ENCODE results near the gene THTPA. TPM values are rescaled to one million over a fixed set of nuclear protein-coding genes. Genes with fewer than 3 reads are reported as not detected.

The THTPA gene
- total and polyA plus RNA-seq, 2 of the 13 experiments (the other 11 are each of a cell fraction or from before 2014, with no cell fraction given) = 7.4 to 8.7 TPM

- no peak for TF ChIP-seq ZNF33B (CRISPR knock-in tag; IDR thresholded peaks at IDR 0.05)
These were observed 9.5 kb upstream of the THTPA start (continued) for GRCh38 chr14:23546450-23547035.

GRCh38 chr14:23547924-23548323 is 8.1 kb upstream of the THTPA start:
- in situ Hi-C loops (cut with HindIII; ENCODE audit: extremely low pct_ligation_motif_present, low pct_unique_long_range_greater_than_20kb) = no loop called here
- no peak for FAIRE-seq
- TF ChIP-seq ZFY (CRISPR knock-in tag; IDR thresholded peaks at IDR 0.05) (0 out of 2 replicates have a peak, but pooled peaks have one; percentile 11), ZNF850 (CRISPR knock-in tag; conservative IDR thresholded peaks at IDR 0.05) (no peak), ZNF724P (CRISPR knock-in tag; IDR thresholded peaks at IDR 0.05; ENCODE audit: borderline replicate concordance) (no peak), XRCC5 (optimal IDR thresholded peaks at IDR 0.05; ENCODE audit: low read length) (peak; percentile 25), ZNF329 (CRISPR knock-in tag; IDR thresholded peaks at IDR 0.05; ENCODE audit: low read depth) (no peak), ZNF576 (CRISPR knock-in tag; IDR thresholded peaks at IDR 0.05) (no peak), GABPB1 (CRISPR knock-in tag; IDR thresholded peaks at IDR 0.05) (no peak), ZFP1 (CRISPR knock-in tag; IDR thresholded peaks at IDR 0.05) (no peak), RCOR2 (CRISPR knock-in tag; IDR thresholded peaks at IDR 0.05) (no peak), ZNF883 (CRISPR knock-in tag; IDR thresholded peaks at IDR 0.05; ENCODE audit: not compliant biosample characterization) (no peak), ARID5B (CRISPR knock-in tag; IDR thresholded peaks at IDR 0.05) (no peak), MTF1 (CRISPR knock-in tag; IDR thresholded peaks at IDR 0.05) (0 out of 2 replicates have a peak, but pooled peaks have one; percentile 53), GATAD1 (CRISPR knock-in tag; IDR thresholded peaks at IDR 0.05) (no peak), MEIS2 (CRISPR knock-in tag; IDR thresholded peaks at IDR 0.05) (no peak), LCORL (IDR thresholded peaks at IDR 0.05) (0 out of 2 replicates have a peak, but pooled peaks have one; percentile 56), LCORL (CRISPR knock-in tag; IDR thresholded peaks at IDR 0.05) (no peak), FLYWCH1 (CRISPR knock-in tag; IDR thresholded peaks at IDR 0.05) (peak; percentile 77; the same call in 1 of the 2 replicates), IKZF1 (IDR thresholded peaks at IDR 0.05) (peak; percentile 91)

More at GRCh38 chr14:23547924-23548323, 8.1 kb upstream of the THTPA start:
- no peak overlapping the region for H3K9ac ChIP-seq (ENCODE audit: insufficient read depth, low read depth, low read length)
- H4K20me1 ChIP-seq (ENCODE audit: insufficient read depth, low read length) = no peaks in the 10 kb centered on the region
- BruUV-seq (replicated peaks) = no TSS peak
- no peak overlapping the region for H2AFZ ChIP-seq (ENCODE audit: low read length)
- ATAC-seq = no peak
- no peaks in the 10 kb centered on the region for H3K9me3 ChIP-seq (ENCODE audit: low read length)
- no peaks in the 10 kb centered on the region for H3K79me2 ChIP-seq (ENCODE audit: insufficient read depth, low read length)
- no peaks in the 10 kb centered on the region for H3K36me3 ChIP-seq (replicated peaks in 1 of 2; ENCODE audit: control insufficient read depth in 1 of 2, insufficient read depth in 2 of 2, low read length in 2 of 2)
- H3K4me3 ChIP-seq (replicated peaks in 1 of 3; ENCODE audit: insufficient read depth in 1 of 3, low read depth in 2 of 3, low read length in 3 of 3) = no peak overlapping the region
- H3K4me2 ChIP-seq (ENCODE audit: low read depth, low read length) = no peak overlapping the region
- ChIA-PET POLR2A (interaction anchor here (1.2 to 2.3 kb wide), 4 partner anchors 11 to 227 kb away, joined by 4 to 6 read pairs (median 6); partner anchors contain the start of gene PABPN1), CTCF (ENCODE audit: low intra/inter-chr PET ratio, low total read pairs) (no interaction called here)
- WGBS (ENCODE audit: low lambda C conversion rate) = 35% methylated on average over 2 of the region's 2 CpGs
- no peak for DNase-seq (ENCODE audit: low spot score)
- H3K4me1 ChIP-seq (ENCODE audit: insufficient read depth, low read length) = peaks cover 72% of the 10 kb centered on the region
- no peaks in the 10 kb centered on the region; a peak in 1 of 5 replicates for H3K27me3 ChIP-seq (ENCODE audit: control insufficient read depth in 1 of 2, insufficient read depth in 2 of 2, low read length in 2 of 2)
- intact Hi-C loops (cut with micrococcal nuclease; ENCODE audit: unreplicated experiment) = no loop called here
- no peak overlapping the region for H3K27ac ChIP-seq (ENCODE audit: extremely low read length, insufficient read depth, low read length)

Data from HepG2 (cell line).